Activated CD8-positive, alpha-beta memory T cell treated with anti-CD3 and anti-CD28 coated beads, Interleukin-2, amount 50 U/mL, for 48 hours (primary cell): ENCODE data around the gene DNAJB4.
A peak's percentile ranks its signal among the peaks of the same experiment; 100 is the strongest.
"Not testable (repeated sequence)": the region's sequence is repeated elsewhere in the genome, so short reads cannot be mapped to it uniquely, and the experiment has no call there.

ENCODE experiments used
- DNase-seq: peaks from one replicate; pipeline ENCODE4 v3.0.0-alpha.2; 2020

The DNAJB4 gene

DNA sequence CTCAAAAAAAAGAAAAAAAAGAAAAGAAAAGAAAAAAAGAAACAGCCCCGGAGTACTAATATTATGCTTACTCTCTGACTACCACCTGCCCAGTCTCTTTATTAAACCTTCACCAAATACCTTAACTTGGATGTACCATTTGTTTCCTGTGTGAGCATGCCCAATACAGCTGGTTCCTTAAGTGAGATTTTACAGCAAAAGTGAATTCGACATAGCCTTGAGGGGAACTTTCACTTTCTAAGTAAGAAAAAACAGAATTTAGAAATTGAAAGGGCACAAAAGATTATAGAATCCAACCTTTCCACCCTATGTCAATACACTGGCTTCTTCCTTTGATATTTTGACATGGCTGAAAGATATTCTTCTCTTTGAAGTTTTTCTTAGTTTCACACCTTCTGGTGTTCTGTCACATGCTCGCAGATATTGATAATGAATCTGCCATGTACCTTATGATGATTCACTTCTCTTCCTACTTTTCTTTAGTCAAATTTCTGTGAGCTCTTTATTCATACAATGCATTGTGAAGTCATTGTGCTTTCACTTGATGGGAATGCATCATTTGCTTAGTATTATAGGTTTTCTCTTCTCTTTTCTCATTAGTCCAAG is 35.8 kb downstream of the DNAJB4 start:
- DNase-seq, result no peak

DNA sequence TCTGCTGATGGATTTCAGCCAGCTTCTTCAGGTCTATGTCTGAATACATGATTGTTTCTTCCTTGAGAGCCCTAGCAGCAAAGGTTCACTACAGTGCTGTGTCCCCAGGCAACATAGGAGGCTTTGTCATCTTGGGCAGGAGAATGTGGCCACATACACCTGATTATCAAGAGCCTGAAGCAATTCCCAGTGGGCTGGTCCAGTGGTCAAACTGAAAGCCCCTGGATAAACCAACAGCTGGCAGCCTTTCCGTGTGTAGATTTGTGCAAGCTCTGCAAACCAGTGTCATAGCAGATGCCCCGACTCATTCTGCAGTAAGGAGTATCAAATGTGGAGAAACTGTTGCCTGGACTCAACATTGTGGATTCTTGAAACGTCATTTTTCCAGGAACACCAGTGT is 38.7 kb downstream of the DNAJB4 start:
- no peak for DNase-seq

DNA sequence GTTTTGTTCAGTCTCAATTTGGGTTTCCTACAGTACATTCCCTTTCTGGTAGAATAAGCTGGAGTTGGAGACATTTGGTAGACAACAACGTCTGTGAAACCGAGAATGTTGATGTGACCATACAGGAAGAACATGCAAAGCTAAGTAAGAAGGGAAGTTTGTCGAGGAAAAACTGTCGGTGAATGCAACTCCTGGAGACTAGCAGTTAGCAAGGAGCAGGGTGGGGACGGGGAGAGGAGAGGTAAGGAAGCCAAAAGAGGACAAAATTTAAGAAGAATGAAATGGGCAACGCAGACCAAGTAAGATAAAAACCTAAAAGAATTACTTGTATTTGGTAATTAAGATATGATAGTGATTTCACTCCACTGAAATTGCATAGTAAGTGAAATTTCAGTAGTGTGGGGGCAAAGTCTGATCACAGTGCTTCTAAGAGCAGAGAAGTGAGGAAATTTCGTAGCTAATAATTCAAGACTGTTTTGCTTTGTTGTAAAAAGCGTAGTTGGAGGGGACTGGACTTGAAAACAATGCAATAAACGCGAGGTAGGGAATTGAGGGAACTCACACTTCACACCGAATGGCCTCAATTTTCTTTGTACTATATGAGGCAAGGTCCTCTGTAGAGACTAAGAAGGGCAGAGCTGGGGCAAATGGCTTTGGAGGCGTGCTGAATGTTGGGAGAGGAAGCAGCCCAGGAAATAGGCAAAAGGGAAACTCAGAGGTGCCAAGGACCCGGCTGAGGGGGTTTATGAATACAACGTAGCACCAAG is 40.2 kb downstream of the DNAJB4 start:
- no peak for DNase-seq

DNA sequence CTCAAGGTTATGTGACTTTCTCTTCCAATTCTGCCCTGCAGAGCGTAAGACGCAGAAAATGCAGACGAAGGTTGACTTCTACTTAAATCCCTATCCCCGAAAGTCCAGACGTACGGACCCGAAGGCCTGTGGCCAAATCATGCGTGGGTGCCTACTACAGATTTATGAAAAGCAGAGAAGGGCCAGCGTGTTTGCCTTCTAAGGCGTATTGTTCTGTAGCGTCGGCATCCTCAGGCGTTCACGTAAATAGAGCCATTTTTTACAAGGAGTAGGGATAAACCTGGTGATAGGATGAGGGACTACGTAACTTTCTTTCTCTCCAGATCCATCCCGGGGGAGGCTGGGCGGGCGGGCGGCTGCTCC is 40.8 kb downstream of the DNAJB4 start:
- no peak for DNase-seq

DNA sequence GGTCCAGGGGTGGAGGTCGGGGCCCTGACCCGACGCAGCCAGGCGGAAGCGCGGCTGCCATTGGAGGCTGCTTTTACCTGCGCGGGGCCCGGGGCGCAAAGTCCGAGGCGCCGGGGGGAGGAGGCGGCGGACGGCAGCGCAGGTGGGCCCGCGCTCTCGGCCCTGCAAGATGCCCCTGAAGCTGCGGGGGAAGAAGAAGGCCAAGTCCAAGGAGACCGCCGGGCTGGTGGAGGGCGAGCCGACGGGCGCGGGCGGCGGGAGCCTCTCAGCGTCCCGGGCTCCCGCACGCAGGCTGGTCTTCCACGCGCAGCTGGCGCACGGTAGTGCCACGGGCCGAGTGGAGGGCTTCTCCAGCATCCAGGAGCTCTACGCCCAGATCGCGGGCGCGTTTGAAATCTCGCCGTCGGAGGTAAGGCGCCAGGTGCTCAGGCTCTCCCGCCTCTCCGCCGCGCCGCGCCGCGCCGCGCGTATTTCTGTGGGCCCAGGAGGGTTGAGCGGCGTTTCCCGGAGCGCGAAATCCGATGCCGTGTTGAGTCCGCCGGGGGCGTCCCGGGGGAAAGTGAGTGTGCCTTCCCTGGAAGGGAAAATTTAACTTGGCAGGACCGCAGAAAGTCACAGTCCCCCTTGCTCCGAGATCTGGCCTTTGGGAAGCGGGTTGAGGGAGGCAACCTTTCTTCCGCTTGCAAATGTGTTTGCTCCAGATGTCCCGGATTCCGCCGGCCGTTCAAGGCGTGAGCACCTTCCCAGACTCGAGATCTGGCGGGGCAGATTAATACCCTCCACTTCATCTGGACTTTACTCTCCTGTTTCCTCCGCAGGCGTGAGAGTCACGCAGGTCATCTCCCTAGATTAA is 41.4 kb downstream of the DNAJB4 start, which contains the start of gene GIPC2:
GIPC2 (plus strand) TSS at position 41 of the 853 bp plus-strand sequence; CDS start at position 170, 129 bp downstream.
- DNase-seq, result peak; percentile 70

DNA sequence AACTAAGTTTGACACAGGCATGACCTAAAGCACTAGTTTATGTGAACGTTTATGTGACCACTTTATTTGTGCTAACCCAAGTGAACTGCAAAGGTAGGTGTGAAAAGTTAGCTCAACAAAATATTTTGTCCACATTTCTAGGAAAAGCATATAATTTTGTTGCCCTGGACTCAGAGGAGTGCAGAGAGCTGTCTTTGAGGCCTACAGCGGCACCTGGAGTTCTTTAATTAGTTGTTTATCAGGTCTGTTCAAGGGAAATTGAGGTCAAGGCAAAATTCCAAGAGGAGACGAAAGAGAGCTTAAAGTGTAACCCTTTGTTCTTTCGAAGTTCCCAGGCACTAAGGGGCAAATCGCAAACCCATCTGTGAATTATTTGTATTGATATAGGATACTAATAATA is 42.4 kb downstream of the DNAJB4 start:
- no peak for DNase-seq

DNA sequence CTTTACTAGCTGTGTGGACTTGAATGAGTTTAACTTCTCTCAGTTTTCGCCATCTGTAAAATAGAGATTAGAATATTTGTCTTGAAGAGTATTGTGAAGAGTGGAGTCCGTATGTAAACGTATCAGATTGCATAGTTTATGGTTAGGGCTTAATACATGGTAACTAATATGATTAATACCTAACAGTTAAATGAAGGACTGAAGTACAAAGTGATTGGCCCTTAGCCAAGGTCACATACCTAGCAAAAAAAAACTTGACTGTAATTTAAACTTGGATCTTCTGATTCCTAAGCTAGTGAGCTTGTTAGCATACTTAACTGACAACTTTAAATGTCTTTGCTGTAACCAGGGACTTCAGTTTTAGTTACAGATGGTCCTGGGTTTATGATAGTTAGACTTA is 42.9 kb downstream of the DNAJB4 start:
- DNase-seq, result no peak

DNA sequence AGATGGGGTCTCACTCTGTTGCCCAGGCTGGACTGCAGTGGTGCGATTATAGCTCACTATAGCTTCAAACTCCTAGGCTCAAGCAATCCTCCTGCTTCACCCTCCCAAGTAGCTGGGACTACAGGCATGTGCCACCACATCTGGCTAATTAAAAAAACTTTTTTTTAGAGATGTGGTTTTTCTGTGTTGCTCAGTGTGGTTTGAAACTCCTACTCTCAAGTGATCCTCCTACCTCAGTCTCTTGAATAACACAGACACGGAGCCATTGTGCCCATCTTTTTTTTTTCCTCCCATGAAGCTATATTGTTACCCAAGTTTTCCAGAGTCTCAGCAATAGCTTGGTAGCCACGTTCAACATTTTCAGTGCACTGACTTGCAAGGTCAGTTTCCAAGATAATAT is 43.7 kb downstream of the DNAJB4 start:
- DNase-seq, result no peak

DNA sequence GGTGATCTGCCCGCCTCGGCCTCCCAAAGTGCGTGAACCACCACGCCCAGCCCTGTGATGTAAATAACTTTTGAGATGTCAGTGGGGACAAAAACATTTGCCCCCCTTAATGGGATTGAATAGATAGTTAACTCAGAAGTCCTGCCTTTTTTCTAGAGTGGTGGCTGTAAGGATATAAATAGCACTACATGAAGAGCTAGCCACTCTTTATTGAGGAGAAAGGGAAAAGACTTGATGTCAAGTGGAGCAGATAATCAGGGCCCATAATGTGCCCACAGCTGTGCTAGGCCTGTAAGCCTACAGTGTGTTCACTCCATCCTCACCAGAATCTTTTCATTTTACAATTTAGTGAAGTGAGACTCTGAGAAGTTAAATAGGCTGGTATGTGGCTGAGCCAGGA is 44.7 kb downstream of the DNAJB4 start:
- no peak for DNase-seq

DNA sequence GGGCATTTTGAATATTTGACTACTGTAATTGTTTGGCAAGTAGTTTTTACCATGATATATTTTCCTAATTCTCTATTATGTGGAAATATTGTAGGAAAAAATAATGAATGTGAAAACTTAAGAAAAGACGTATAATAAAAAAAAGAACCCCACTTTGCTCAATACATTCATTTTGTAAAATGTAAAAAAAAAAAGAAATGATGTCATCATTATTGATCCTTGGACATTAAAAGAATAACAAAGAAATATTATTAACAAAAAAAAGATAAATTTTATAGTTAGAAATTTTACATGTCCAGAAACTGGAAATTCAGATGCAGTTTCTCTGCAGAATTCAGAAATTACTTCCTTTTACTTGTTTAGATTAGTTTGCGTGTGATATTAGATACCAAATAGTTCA is 46.3 kb downstream of the DNAJB4 start:
- no peak for DNase-seq

DNA sequence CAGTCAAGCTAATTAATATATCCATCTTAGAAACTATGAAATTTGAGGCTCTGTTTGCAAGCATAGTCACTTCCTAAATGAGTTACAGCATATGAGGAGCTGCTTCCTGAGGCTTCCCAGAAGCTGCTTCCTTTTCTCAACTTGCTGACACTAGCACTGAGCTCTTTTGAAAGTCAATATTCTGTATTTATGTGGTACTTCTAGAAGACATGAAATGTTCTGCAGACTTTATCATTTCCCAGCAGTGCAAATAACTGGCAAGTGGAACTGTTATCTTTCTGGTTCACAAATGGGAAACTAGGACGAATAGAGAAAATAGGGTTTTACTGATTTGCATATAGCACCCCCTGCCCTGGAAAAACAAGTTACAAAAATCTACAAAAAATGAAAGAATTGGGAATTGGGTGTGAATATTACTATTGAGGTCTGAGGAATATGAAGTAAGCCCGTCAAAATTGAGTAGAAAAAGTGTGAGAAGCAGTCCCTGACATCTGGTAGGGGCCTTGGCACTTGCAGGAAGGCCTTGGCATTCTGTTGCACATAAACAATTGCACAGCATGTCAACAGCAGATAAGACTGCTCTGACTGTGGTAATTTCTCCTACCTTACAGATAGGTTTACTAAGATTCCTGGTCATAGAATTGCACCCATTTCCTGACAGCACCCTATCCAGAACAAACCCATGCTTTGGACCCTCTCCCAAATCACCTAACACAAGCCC is 48.1 kb downstream of the DNAJB4 start:
- DNase-seq, result no peak

DNA sequence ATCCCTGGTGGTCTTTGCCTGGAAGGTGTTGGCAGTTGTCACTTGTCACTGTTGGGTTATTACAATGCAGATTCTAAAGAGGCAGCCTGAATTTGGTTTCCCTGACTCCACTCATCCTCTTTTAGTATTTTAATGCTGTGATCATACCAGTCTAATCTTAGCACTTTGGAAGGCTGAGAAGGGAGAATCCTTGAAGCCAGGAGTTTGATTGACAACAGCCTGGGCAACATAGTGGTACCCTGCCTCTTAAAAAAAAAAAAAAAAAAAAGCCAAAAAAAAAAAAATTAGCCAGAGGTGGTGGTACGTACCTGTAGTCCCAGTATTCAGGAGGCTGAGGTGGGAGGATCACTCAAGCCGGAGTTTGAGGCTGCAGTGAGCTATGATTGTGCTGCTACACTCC is 48.8 kb downstream of the DNAJB4 start:
- no peak for DNase-seq

DNA sequence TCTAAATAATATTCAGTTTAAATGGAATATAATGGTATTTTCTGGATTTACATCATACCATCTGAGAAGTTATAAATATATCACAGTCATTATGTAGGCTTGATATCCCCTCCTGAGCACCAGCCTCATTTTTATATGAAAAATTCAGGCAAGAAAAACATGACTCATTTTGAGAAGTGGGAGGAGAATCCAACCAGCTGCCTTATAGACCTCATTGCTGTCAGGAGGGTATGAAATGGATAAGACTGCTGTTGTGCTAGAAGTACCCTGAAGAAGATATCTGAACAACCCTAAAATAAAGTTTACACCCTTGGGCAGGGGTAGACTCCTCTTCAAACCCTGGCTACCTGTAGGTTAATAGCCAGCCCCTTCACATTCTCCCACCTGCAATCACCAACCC is 49.8 kb downstream of the DNAJB4 start:
- DNase-seq, result no peak

DNA sequence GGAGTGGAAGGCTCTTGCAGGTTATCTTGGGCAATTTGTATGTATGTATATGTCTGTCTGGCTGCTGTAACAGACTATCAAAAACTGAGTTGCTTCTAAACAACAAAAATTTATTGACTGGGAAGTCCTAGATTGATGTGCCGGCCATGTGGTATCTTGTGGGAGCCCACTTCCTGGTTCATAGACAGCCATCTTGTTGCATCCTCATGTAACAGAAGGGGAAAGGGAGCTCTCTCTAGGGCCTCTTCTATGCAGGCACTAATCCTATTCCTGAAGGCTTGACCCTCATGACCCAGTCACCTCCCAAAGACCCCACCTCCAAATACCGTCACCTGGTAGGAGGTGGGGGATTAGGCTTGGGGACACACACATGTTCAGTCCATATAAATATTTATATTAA is 50.2 kb downstream of the DNAJB4 start:
- no peak for DNase-seq

DNA sequence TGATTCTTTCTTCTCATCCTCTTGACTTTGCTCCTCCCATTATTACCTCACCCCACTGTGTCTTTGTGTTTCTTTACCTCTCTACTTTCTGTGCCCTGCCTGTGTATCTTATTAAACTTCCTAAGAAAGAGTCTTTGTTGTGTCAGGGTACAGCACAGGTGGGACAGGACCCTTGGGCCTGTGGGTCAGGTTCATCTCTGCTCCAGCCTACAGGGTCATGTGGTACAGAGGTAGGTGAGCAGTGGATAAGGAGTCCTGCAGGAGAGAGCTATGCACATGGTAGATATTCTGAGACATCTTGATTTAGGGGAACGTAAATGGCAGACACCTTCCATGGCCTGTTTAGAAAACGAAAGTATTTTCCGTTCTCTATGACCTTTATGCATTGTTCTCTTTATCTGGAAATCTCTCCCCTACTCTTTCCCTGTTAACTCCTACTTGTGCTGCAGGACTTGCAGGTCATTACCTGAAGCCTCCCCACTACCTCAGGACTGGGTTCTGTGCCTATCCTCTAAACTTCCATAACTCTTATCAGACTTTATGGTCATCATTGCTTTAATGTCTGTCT is 50.9 kb downstream of the DNAJB4 start:
- DNase-seq, result no peak

DNA sequence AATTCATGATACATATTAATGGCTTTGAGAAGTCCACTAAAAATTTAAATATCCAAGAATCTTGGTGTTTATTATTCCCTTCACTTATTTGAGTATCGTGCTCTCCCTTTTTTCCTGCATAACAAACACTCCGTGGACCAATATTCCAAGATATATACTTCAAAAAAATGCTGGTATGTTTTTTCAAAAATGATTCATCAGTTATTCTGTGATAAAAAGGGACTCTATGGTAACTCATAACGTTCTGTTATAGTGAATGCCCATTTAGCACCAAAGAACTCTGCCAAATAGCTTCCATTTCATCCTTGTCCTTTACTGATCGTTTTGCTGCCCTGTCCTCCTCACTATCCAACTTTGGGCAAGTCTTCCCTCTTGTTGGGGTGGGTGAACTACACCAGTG is 53.9 kb downstream of the DNAJB4 start:
- no peak for DNase-seq

DNA sequence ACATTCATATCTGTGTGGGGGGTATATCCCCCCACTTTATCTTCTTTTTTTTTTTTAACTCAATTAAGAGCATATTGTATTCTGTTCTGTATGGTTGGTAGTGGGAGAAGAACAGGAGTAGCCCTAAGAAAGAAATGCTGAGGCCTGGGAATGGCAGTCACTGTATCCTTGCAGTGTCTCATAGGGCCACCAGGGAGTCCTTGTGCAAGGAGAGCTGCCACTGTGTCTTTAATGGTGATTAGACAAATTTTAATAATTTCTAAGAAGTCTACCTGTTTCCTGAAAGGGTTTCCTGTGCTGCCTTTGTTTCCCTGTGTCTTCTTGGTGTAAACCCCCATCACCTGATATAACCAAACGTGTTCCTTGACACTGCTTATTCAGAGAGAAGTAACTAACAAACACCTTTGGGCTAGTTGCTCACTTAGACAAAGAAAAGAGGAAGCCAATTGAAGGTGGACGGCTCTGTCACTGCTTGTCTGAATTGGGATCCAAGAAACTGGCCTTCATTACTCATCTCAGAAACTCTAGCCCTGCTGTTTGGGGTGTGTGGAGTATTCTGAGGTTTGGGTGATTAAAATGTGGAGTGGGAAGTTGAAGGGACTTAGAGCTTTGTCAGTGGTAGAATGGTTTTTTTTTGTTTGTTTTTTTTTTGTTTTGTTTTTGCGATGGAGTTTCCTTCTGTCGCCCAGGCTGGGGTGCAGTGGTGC is 56.3 kb downstream of the DNAJB4 start:
- DNase-seq, result no peak

DNA sequence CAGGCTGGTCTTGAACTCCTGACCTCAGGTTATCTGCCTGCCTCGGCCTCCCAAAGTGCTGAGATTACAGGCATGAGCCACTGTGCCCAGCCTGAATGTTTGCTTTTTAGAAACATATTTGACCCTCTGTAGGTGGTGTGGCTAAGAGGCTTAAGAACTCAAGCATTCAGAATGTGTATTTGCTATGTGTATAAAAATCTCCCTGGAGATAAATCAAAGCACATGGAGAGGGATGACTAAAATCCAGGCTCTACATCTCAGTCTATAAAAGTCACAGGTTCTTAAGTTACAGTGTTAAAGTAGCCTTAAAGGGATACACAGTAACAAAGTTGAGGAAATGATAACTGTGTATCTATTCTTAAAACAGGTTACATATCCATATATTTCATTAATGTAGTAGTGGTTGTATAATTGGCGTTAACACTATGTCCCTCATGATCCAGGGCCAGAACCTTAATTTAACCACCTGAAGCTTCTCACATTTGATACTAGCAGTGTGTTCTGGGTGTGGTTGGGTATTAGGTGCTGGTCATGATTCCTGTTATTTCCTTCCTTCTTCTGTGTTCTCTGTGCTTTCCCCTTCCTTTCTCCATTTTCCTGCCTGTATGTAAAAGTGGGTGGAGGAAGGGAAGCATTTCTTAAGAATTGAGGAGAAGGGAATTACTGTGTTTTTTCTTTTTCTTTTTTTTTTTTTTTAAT is 57.2 kb downstream of the DNAJB4 start:
- no peak for DNase-seq

DNA sequence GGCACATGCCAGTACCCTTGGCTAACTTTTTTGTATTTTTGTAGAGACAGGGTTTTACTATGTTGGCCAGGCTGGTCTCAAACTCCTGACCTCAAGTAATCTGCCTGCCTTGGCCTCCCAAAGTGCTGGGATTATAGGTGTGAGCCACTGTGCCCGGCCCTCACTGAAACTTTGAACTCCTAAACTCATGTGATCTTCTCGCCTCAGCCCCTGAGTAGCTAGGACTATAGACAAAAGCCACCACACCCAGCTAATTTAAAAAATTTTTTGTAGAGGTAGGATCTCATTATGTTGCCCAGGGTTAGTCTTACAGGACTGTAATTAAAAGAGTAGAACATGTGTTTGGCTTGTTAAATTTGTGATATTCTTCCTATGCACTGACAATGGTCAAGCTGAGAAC is 60.1 kb downstream of the DNAJB4 start:
- not testable (repeated sequence) for DNase-seq
